ENCODE results near the gene PATJ.

The PATJ gene

GRCh38 chr1:62139410-62139809, 397.1 kb downstream of the PATJ start:
- no peaks in the 10 kb centered on the region for H3K79me1 ChIP-seq (replicated peaks; ENCODE audit: low read length, poor library complexity, severe bottlenecking)
- peaks cover 1% of the 10 kb centered on the region for H3K4me1 ChIP-seq (ENCODE audit: control insufficient read depth, insufficient read depth, low read depth, low read length)
- no peak overlapping the region for H3K14ac ChIP-seq (ENCODE audit: low read length in 2 of 2)
- H3K4me2 ChIP-seq (ENCODE audit: low read length, poor library complexity, severe bottlenecking), result no peak overlapping the region
- H3K18ac ChIP-seq (ENCODE audit: low read depth in 1 of 2, low read length in 2 of 2), result no peak overlapping the region
- H2AK5ac ChIP-seq (ENCODE audit: low read length, severe bottlenecking), result no peak overlapping the region
- no peak overlapping the region for H3K4me3 ChIP-seq (ENCODE audit: insufficient read depth in 1 of 2, low read depth in 1 of 2, low read length in 2 of 2)
- no peak overlapping the region for H2BK5ac ChIP-seq (ENCODE audit: low read depth, low read length, poor library complexity, severe bottlenecking)
- H3K9ac ChIP-seq (ENCODE audit: low read length), result no peak overlapping the region
- WGBS, result 100% methylated on average over 1 of the region's 1 CpG
- no peak overlapping the region for H3K27ac ChIP-seq (ENCODE audit: low read length, poor library complexity, severe bottlenecking)
- no peak overlapping the region for H2AFZ ChIP-seq (ENCODE audit: low read depth, low read length)
- H3K27me3 ChIP-seq (ENCODE audit: control insufficient read depth in 1 of 2, insufficient read depth in 1 of 2, low read length in 2 of 2), result no peaks in the 10 kb centered on the region
- DNase-seq, result no peak
- no peak overlapping the region for H2BK15ac ChIP-seq (ENCODE audit: low read depth, poor library complexity, severe bottlenecking)
- H3K9me3 ChIP-seq (ENCODE audit: control insufficient read depth, low read length), result no peaks in the 10 kb centered on the region
- no peak overlapping the region for H2BK12ac ChIP-seq (ENCODE audit: low read length in 2 of 2)
- H4K8ac ChIP-seq (ENCODE audit: low read length), result no peak overlapping the region
- no peak overlapping the region for H2BK120ac ChIP-seq (ENCODE audit: low read depth, low read length)
- no peaks in the 10 kb centered on the region for H3K36me3 ChIP-seq (ENCODE audit: control insufficient read depth in 1 of 2, insufficient read depth in 2 of 2, low read depth in 1 of 2, low read length in 2 of 2)
- no peak overlapping the region for H3K4ac ChIP-seq (ENCODE audit: low read depth in 1 of 2, low read length in 2 of 2)
- H3K23ac ChIP-seq (ENCODE audit: low read length in 2 of 2), result no peak overlapping the region
- no peak overlapping the region for H4K91ac ChIP-seq (ENCODE audit: low read length)

GRCh38 chr1:62140666-62141065, 398.4 kb downstream of the PATJ start:
- H3K36me3 ChIP-seq (ENCODE audit: control insufficient read depth in 1 of 2, insufficient read depth in 2 of 2, low read depth in 1 of 2, low read length in 2 of 2), result no peaks in the 10 kb centered on the region
- WGBS, result 84% methylated on average over 3 of the region's 4 CpGs
- H3K27me3 ChIP-seq (ENCODE audit: control insufficient read depth in 1 of 2, insufficient read depth in 1 of 2, low read length in 2 of 2), result no peaks in the 10 kb centered on the region

GRCh38 chr1:62142496-62142895, 400.2 kb downstream of the PATJ start:
- H2AK5ac ChIP-seq (ENCODE audit: low read length, severe bottlenecking), result no peak overlapping the region
- no peak overlapping the region for H2BK15ac ChIP-seq (ENCODE audit: low read depth, poor library complexity, severe bottlenecking)
- H3K14ac ChIP-seq (ENCODE audit: low read length in 2 of 2), result no peak overlapping the region
- H3K36me3 ChIP-seq (ENCODE audit: control insufficient read depth in 1 of 2, insufficient read depth in 2 of 2, low read depth in 1 of 2, low read length in 2 of 2), result no peaks in the 10 kb centered on the region
- H3K27ac ChIP-seq (ENCODE audit: low read length, poor library complexity, severe bottlenecking), result no peak overlapping the region
- no peak overlapping the region for H3K4me3 ChIP-seq (ENCODE audit: insufficient read depth in 1 of 2, low read depth in 1 of 2, low read length in 2 of 2)
- no peak overlapping the region for H2BK120ac ChIP-seq (ENCODE audit: low read depth, low read length)
- no peak overlapping the region for H3K18ac ChIP-seq (ENCODE audit: low read depth in 1 of 2, low read length in 2 of 2)
- H4K91ac ChIP-seq (ENCODE audit: low read length), result no peak overlapping the region
- no peak overlapping the region for H2BK5ac ChIP-seq (ENCODE audit: low read depth, low read length, poor library complexity, severe bottlenecking)
- no peak for DNase-seq
- H3K9me3 ChIP-seq (ENCODE audit: control insufficient read depth, low read length), result no peaks in the 10 kb centered on the region
- no peak overlapping the region for H2AFZ ChIP-seq (ENCODE audit: low read depth, low read length)
- no peak overlapping the region for H3K9ac ChIP-seq (ENCODE audit: low read length)
- 20% methylated on average over 4 of the region's 5 CpGs for WGBS
- no peaks in the 10 kb centered on the region for H3K79me1 ChIP-seq (replicated peaks; ENCODE audit: low read length, poor library complexity, severe bottlenecking)
- peaks cover 1% of the 10 kb centered on the region for H3K4me1 ChIP-seq (ENCODE audit: control insufficient read depth, insufficient read depth, low read depth, low read length)
- H3K4ac ChIP-seq (ENCODE audit: low read depth in 1 of 2, low read length in 2 of 2), result no peak overlapping the region
- no peak overlapping the region for H3K23ac ChIP-seq (ENCODE audit: low read length in 2 of 2)
- no peak overlapping the region for H4K8ac ChIP-seq (ENCODE audit: low read length)
- H3K27me3 ChIP-seq (ENCODE audit: control insufficient read depth in 1 of 2, insufficient read depth in 1 of 2, low read length in 2 of 2), result no peaks in the 10 kb centered on the region
- no peak overlapping the region for H2BK12ac ChIP-seq (ENCODE audit: low read length in 2 of 2)
- no peak overlapping the region for H3K4me2 ChIP-seq (ENCODE audit: low read length, poor library complexity, severe bottlenecking)

More at GRCh38 chr1:62140666-62141065, 398.4 kb downstream of the PATJ start:
- no peak overlapping the region for H3K23ac ChIP-seq (ENCODE audit: low read length in 2 of 2)
- H3K14ac ChIP-seq (ENCODE audit: low read length in 2 of 2), result no peak overlapping the region
- no peak overlapping the region for H2BK15ac ChIP-seq (ENCODE audit: low read depth, poor library complexity, severe bottlenecking)
- H3K79me1 ChIP-seq (replicated peaks; ENCODE audit: low read length, poor library complexity, severe bottlenecking), result no peaks in the 10 kb centered on the region
- no peak overlapping the region for H2BK5ac ChIP-seq (ENCODE audit: low read depth, low read length, poor library complexity, severe bottlenecking)
- no peak overlapping the region for H3K18ac ChIP-seq (ENCODE audit: low read depth in 1 of 2, low read length in 2 of 2)
- no peak for DNase-seq
- H3K4me1 ChIP-seq (ENCODE audit: control insufficient read depth, insufficient read depth, low read depth, low read length), result peaks cover 1% of the 10 kb centered on the region
- no peak overlapping the region for H3K9ac ChIP-seq (ENCODE audit: low read length)
- H2BK12ac ChIP-seq (ENCODE audit: low read length in 2 of 2), result no peak overlapping the region
- no peak overlapping the region for H2BK120ac ChIP-seq (ENCODE audit: low read depth, low read length)
- H3K4me2 ChIP-seq (ENCODE audit: low read length, poor library complexity, severe bottlenecking), result no peak overlapping the region
- H2AK5ac ChIP-seq (ENCODE audit: low read length, severe bottlenecking), result no peak overlapping the region
- no peak overlapping the region for H3K27ac ChIP-seq (ENCODE audit: low read length, poor library complexity, severe bottlenecking)
- no peak overlapping the region for H2AFZ ChIP-seq (ENCODE audit: low read depth, low read length)
- H4K91ac ChIP-seq (ENCODE audit: low read length), result no peak overlapping the region
- no peak overlapping the region for H4K8ac ChIP-seq (ENCODE audit: low read length)
- H3K9me3 ChIP-seq (ENCODE audit: control insufficient read depth, low read length), result no peaks in the 10 kb centered on the region
- H3K4ac ChIP-seq (ENCODE audit: low read depth in 1 of 2, low read length in 2 of 2), result no peak overlapping the region
- no peak overlapping the region for H3K4me3 ChIP-seq (ENCODE audit: insufficient read depth in 1 of 2, low read depth in 1 of 2, low read length in 2 of 2)

- WGBS, result 0% methylated on average over 1 of the region's 1 CpG
- Histone ChIP-seq H3K27ac (ENCODE audit: low read length, poor library complexity, severe bottlenecking) (no peak overlapping the region), H3K79me1 (replicated peaks; ENCODE audit: low read length, poor library complexity, severe bottlenecking) (no peaks in the 10 kb centered on the region), H4K8ac (ENCODE audit: low read length) (no peak overlapping the region), H2BK5ac (ENCODE audit: low read depth, low read length, poor library complexity, severe bottlenecking) (no peak overlapping the region), H4K91ac (ENCODE audit: low read length) (no peak overlapping the region), H2AK5ac (ENCODE audit: low read length, severe bottlenecking) (no peak overlapping the region), H2BK15ac (ENCODE audit: low read depth, poor library complexity, severe bottlenecking) (no peak overlapping the region), H3K9ac (ENCODE audit: low read length) (no peak overlapping the region), H3K4me3 (ENCODE audit: insufficient read depth in 1 of 2, low read depth in 1 of 2, low read length in 2 of 2) (no peak overlapping the region), H2AFZ (ENCODE audit: low read depth, low read length) (no peak overlapping the region), H2BK120ac (ENCODE audit: low read depth, low read length) (no peak overlapping the region), H3K36me3 (ENCODE audit: control insufficient read depth in 1 of 2, insufficient read depth in 2 of 2, low read depth in 1 of 2, low read length in 2 of 2) (peaks cover 0 to 5% of the 10 kb centered on the region in 2 experiments), H3K4ac (ENCODE audit: low read depth in 1 of 2, low read length in 2 of 2) (no peak overlapping the region), H3K4me2 (ENCODE audit: low read length, poor library complexity, severe bottlenecking) (no peak overlapping the region), H3K23ac (ENCODE audit: low read length in 2 of 2) (no peak overlapping the region), H3K4me1 (ENCODE audit: control insufficient read depth, insufficient read depth, low read depth, low read length) (peaks cover 1% of the 10 kb centered on the region), H3K18ac (ENCODE audit: low read depth in 1 of 2, low read length in 2 of 2) (no peak overlapping the region), H3K14ac (ENCODE audit: low read length in 2 of 2) (no peak overlapping the region), H3K27me3 (ENCODE audit: control insufficient read depth in 1 of 2, insufficient read depth in 1 of 2, low read length in 2 of 2) (no peaks in the 10 kb centered on the region), H3K9me3 (ENCODE audit: control insufficient read depth, low read length) (no peaks in the 10 kb centered on the region), H2BK12ac (ENCODE audit: low read length in 2 of 2) (no peak overlapping the region)
- DNase-seq, result peak; percentile 47
Measured at GRCh38 chr1:62144238-62144831, 402.1 kb downstream of the PATJ start.

Data from mesenchymal stem cell (in vitro differentiated cells and primary cell).